ENCODE results near the gene GABRG3.
"Not testable (repeated sequence)": the region's sequence is repeated elsewhere in the genome, so short reads cannot be mapped to it uniquely, and the experiment has no call there.

The GABRG3 gene

DNA sequence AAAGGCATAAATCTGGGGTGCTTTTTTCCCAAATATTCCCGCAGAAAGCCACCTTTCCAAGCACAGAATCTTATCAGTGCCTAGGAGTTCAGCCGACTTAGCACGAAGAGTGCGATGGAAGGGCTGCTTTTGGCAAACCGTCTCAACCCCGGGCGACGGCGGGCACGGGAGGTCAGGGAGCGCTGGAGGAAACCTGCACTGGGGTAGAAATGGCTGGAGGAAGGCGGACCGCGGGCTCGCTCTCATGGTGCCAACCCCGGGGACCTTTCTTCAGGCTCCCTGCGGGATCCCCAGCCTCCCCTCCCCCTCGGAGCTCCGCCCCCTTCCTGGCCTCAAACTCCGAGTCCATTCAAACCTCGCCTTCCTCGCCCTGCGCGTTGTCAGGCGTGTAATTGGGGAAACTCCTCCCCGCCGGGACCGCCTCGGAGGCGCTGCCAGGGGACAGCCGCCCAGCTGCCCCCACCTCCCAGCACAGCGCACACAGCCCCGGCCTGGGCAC, at the start of gene GABRG3:
Gene GABRG3, plus strand, starts transcription at position 470 of the 499 bp plus-strand sequence.
- DNase-seq, result no peak

DNA sequence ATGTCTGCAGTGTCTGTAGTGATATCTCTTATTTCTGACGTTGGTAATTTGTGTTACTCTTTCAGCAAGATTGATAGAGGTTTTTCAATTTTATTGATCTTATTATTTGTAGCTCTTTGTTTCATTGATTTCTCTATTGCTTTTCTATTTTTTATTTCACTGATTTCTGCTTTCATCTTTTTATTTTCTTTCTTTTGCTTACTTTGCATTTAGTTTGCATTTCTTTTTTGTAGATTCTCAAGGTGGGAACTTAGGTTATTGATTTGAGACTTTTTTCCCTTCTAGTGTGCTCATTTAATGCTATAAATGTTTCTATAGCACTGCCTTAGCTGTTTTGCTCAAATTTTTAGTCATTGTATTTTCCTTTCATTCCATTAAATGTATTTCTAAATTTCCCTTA, 49.5 kb upstream of the GABRG3 start:
- DNase-seq, result no peak

DNA sequence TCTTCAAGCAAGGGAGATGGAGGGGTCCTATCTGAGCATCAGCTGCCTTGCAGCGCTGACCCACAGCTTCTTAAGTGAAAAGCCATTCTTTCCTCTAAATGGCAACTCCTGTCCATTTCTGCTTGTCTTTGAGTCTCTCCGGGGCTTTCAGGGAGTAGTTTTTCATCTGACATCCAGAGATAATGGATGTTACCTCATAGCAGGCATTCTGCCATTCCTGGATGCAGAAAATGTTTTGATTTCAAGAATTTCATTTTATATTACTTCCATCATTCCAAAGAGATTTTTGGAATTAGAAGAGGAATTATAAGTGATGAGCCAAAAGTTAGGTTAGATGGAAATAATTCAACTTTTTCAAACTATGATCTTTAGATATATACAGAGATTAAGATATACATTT, 44.9 kb upstream of the GABRG3 start:
- no peak for DNase-seq

DNA sequence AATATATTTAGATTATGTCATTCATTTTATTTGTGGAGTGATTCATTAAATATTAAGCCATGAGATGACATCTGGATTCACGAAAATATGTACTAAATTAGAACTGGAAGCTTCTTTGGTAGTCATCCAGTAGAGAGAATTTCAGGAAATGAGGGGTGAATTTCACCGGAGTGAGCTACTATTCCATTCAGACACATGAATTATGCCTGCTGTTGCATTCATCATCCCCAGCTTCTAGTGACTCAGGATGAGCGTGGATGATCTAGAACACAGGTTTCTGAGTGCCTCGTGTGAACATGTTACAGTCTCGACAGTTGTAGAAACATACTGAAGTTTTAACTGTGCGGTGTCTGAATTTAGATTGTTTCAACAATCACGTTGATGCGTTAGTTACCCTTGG, 42.9 kb upstream of the GABRG3 start:
- DNase-seq, result no peak

DNA sequence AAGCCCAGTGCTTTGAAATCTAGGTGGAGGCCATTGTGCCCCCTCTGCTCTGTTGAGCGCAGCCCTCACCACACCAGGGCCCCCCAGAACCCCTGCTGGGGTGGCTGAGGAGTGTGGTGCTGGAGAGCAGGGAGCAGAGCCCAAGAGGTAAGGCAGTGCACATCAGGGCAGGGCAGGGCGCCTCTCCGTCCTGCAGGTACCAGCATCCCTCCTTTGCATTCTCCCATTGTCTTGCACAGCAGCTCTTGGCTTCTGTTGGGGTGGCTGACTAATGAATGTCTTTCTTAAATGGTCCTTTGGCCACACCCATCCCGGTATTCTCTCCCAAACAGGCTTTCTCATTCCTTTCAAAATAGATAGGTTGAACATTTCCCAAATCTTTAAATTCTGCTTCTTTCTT, 41.4 kb upstream of the GABRG3 start:
- no peak for DNase-seq

DNA sequence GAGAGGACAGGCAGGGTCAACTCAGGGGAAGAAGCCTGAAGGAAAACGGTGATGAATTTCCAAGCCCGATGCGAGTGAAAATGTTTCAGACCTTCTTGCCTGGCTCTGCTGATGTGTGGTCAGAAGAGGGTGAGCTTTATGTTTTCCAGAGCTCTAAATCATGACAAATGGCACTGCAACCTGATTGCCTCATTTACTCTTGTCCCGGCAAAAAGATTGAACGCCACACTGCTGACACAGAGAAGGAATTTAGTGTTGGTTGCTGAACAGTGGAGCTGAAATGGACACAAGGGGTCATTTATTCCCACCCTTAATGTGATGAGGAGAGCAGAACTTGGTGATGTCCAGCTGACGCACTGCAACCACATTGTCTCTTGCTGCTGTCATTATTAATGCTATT, 36.1 kb upstream of the GABRG3 start:
- no peak for DNase-seq

DNA sequence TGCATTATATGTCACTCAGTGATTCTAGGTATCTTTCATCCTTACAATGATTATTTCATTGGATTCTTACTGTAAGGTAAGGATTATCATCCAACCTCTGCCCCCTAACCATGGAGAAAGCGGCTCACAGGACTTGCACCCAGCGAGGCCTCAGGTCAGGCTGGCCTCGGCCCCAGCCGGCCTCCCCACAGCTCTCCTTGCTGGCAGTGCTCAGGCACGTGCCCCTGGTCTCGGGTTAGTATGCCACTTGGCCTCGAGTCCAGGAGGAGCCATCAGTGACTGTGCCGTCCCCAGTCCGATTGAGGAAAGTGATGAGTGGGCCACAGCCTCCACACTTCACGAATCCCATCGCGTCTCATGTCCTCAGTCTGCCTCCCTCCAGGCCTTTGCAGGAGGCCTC, 35.7 kb upstream of the GABRG3 start:
- no peak for DNase-seq

DNA sequence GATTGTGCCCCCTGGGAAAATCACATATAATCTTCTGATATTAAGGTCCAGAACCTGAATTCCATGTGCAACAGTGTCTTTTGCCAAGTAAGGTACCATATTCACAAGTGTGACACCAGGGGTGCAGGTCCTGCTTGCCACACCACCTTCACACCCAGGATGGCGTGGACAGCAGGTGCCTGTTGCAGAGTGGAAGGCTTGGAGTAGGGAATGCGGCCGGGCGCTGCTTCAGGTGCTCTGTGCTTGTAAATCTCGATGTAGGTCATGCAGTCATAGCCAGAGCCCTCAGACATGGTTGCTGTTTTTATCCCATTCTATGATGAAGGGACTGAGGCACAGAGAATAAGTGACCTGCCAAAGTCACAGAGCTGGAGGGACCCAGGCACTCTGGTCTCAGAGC, 34.5 kb upstream of the GABRG3 start:
- DNase-seq, result no peak

DNA sequence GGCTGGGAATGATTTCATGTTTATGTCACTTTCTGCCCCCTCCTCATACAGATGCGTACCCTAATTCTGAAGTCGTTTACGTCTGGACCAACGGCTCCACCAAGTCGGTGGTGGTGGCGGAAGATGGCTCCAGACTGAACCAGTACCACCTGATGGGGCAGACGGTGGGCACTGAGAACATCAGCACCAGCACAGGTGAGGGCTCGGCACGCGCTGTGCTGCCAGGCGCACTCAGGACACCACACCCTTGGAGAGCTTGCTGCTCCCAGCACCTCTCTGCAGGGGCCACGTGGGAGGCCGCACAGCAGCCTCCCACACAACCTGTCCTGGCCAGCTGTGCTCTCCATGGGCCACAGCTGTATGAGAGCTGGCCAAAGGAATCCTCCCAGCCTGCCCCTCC, 33.8 kb upstream of the GABRG3 start:
- DNase-seq, result no peak

DNA sequence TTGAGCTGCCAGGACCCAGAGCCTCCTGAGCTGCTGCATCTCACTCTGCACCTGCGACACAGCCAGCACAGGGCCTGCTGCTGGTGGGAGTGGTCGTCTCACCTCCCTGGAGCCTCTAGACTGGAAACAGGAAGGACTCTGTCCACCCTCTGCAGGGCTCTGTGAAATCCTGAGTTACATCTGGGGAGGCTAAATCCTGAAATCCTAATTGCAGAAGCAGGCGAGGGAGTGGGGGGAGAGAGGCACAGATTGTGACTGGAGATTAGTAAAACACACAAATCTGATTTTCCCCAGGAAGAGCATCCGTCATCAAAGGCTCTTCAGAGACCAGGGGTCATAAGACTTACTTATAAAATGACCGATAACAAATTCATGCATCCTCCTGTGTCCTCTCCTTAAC, 31.6 kb upstream of the GABRG3 start:
- no peak for DNase-seq

DNA sequence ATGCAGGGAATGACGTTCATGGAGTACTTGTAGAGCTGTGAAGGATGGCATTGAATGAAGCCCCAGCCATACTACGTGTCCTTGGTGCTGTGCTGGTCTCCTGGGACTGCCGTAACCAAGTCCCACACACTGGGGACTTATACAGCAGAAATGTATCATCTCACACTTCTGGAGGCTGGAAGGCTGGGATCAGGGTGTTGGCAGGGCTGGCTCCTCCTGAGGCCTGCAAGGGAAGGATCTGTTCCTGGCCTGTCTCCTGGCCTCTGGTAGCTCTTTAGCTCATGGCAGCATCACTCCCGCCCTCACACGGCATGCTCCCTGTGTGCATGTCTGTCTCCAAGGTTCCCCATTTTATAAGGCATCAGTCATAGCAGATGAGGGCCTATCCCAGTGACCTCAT, 29.5 kb upstream of the GABRG3 start:
- DNase-seq, result no peak

DNA sequence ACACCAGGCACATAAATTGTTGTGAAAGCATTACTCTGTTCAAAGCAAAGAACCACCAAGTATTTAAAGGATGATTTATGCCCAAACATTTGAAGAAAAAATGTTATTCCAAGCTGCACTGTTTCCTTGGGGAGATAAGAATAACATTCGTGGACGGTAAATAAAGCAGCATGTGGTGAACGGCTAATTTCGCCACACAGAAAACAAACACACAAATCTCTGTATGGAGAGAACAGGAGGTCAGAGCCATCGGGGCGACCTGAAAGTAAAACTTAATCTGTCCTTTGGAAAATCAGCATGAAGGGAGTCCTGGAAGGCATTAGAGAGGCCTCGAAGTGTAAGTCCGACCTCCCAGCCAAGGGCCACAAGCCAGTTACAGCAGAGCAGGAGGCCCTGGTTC, 27.1 kb upstream of the GABRG3 start:
- DNase-seq, result no peak

DNA sequence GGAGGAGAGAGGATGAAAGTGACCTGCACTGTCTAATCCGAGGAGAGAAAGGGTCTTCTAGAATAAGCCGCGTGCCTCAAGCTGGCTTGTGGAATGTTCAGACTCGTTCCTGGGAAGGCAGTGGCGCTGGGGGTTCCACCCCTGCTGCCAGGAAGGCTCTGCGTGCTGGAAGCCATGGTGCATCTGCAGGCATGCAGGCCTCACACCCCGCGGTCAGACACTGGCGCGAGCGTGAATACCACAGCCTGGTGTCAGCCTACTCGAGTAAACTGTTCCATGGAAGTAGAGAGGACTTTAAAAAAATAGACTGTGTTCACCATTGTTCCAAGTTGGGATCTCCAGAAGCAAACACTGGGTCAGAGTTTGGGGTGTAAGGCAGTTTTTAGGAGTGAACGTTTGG, 25.9 kb upstream of the GABRG3 start:
- no peak for DNase-seq

DNA sequence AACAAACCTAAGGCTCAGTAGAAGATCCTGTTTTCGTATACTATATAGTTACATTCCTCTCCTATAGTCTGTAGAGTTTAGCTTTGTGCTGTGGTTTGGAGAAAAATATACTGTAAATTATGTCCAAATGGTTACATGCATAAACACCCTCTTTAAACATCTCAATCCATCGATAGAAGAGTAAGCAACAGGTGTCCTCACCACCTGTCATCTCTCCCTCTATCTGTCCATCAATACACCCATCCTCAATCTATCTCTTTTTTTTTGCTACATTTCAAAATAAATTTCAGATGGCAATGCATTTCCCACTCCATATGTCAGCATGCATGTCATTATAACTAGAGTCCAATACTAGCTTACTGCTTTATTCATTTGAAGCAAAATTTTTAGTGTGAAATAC, 21.0 kb upstream of the GABRG3 start:
- DNase-seq, result no peak

DNA sequence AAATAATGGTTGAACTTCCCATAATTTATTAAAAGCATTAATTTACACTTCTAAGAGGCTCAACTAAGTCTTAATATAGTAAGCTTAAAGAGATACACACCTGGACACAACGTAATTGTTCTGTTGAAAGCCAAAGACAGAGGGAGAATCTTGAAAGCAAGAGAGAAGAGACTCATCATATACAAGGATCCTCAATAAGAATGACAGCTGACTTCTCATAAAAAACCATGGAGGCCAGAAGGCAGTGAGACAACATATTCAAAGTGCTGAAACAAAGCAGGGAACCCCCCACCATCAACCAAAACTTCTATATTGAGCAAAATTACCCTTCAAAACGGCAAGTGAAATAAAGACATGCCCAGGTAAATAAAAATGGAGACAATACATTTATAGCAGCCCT, 16.6 kb upstream of the GABRG3 start:
- no peak for DNase-seq

DNA sequence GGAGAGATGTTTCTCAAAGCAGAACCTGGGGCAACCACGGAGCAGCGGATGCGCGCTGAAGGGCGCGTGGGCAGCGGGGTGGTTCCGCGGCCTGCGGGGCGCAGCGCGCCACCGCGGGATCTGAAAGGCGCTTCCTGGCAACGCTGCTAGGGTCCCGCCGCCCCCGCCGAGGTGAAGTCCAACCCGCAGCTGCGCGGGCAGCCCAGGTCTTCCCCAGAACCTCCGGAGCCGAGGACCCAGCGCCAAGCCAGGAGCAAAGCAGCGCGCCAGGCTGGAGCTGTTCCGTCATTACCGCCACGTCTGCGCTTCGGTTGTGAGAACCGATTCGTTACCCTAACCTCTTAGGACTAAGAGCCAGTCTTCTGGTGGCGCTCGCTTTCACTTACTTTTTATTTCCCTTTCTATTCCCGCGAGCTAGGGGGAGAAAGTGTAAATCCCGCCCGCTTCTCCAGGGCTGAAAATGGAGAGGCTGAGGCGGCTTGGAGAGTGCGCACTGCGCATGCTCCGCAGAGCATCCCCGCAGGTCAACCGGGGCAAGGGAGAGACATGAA, 3.2 kb upstream of the GABRG3 start:
- DNase-seq, result no peak

DNA sequence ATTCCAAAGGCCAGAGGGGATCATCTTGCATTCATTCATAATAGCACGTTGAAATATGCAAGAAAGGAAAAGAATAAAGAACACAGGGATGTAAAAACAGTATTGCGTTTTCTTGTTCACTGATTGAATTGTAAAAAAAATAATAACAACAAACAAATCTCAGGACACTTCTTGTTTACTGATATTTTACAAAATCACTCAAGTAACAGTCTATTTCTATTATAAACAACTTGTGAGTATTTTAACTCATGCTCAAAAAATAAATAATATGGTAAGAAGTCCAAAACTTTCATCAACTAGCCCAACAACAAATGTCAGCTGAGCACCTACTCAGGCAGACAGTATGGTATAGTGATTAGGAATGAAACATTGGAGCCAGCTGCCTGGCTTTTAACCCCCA, 2.2 kb upstream of the GABRG3 start:
- DNase-seq, result no peak

DNA sequence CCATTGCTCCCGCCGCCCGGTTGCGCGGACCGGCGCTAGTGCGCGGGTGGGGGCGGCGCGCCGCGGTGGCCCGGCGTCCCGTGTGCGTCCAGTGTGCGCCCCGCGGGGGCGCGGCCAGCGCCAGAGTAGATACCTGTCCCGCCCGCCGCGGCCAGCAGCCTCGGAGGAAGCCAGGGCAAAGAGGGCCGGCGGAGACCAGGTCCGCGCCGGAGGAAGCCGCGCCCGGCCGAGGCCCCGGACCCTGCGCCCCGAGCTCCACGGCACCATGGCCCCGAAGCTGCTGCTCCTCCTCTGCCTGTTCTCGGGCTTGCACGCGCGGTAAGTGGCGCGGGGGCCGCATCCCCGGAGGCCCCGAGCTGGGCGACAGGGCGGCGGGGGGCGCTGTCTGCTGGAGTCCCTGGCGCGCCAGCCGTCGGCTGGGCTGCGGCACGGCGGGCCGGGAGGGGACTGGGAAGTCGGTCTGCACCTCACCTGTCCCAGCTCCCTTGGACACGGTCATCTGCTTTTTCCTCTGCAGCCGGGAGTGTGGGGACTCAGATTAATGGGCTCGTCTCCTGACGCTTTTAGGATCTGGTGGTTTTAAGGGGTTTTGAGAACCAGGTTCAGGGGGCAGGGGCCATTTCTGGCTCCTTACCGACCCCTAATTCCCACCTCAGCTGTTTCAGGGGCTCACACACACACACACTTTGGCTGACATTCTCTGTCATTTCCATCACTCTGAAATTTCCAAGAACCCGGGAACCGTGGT, 464 bp downstream of the GABRG3 start:
- no peak for DNase-seq

DNA sequence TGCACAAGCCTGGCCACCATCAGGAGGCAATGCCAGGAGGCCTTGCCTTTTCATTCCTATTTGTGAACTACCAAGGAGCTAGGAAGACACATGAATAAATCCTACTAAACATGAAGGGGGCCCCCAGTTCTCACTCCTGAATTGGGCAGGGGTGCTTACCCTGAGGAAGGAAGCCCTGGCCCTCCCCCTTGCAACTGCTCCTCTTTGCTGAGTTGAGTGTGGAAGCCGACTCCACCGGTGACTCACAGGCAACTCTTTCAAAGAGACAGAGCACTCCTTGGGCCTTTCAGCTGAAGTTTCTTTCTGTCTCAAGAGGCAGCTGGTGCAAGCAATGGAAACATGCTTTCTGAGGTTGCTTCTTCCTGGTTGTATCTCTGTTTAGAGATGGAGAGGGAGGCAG, 1.7 kb downstream of the GABRG3 start:
- no peak for DNase-seq

DNA sequence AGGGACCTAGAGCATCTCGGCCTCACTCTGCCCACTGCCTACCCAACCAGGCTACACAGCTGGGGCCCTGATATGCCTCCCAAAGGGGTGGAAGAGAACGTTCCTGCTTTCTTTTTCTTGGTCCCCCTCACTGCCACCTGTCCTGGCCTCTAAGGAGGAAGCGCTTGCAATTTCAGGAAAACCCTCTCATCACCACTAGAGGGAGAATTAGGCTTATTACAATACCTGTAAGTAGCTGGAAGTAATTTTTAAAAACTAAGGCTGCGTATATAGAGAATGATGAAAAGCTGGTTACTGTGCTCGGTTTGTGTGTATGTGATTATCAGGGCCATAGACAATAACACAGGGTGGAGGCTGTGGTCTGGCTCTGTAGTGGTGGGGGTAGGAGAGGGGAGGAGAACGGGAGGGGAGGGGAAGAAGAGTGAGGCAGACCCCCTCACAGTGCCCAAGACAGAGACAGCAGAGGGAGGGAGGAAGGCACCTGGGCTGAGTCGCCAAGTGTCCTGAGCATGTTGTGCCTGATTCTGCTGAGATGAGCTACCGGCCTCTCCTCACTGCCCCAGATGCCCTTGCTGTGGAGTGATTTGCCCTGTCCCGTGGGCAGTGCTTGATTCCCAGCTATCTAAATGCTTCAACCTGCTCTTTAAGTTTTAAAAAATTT, 3.3 kb downstream of the GABRG3 start:
- no peak for DNase-seq

DNA sequence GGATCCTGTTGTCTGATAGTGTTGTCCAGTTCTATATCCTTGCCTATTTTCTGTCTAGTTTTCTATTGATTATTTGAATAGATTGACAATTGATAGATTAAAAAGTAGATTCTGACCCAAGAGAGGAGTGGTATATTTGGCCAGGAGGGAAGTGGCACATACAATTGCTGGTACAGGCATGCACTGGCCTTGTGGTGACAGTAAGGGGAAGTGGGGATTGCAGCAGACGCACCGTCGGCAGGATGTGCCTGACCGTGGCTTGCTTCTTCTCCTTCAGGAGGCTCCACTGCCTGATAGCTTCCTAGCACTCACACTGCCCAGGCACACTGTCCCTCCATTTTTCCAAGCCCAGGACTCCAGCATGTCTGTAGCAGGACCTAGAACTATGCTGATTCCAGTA, 10.5 kb downstream of the GABRG3 start:
- DNase-seq, result no peak

DNA sequence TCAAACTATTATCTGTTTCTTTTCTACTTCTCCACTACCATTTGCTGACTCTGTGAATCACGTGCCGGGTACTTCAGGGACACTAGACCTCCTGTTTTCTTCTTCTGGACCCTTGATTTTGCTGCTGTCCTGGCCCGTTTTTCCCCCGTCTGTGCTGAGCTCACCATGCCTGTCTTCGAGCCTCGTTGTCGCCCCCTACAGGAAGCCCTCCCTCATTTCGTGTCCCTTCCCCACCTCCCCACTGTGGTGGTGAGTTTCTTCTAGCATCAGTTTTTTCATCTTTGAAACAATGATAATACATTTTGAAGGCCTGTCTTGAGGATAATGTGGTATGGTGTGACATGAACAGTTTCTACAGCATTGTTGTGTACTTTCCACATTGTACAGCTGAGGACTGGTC, 12.8 kb downstream of the GABRG3 start:
- DNase-seq, result no peak

DNA sequence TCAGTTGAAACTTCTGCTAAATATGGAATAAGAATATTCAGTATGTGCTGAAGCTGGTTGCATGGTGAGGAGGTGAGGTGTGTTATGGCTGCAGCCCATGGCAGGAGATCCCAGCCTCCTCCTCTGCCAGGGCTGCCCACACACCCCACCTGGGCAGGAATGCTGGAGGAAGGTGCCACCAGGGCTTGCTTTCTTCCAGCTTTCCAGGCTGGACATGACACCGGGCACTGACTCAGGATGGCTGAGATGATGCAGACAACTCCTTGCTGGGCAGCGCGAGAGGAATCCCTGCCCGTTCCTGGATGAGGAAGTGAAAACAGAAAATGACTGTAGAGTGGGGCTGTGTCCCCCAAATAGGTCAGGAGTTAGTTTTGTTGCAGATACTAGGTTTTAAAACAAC, 14.1 kb downstream of the GABRG3 start:
- no peak for DNase-seq

DNA sequence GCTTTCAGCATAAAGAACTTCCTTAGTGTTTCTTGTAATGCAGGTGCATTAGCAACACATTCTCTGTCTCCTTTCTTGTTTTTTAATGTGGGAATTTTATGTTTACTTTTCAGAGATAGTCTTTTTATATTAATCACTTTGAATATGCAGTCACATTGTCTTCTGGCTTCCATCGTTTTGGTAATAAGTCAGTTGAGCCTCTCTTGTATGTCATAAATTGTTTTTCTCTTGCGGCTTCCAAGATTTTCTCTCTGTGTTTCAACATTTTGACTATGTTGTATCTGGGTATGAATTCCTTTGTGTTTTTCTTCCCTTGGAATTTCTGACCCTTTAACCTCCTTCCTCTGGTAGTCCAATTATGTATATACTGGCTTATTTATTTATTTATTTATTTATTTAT, 25.3 kb downstream of the GABRG3 start:
- DNase-seq, result no peak

DNA sequence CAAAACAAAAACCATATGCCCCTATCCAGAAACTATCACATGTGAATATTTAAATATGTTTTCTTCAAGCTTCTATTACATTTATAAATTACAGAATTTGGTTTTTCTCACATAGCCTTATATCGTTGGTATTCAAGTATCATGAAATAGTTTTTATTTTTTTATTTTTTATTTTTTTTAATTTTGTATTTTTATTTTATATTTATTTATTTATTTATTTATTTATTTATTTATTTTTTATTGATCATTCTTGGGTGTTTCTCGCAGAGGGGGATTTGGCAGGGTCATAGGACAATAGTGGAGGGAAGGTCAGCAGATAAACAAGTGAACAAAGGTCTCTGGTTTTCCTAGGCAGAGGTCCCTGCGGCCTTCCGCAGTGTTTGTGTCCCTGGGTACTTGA, 32.0 kb downstream of the GABRG3 start:
- not testable (repeated sequence) for DNase-seq

All from activated gamma-delta T cell treated with Interleukin-2 at 50 U/mL for 16 hours (primary cell).